Keratinocyte (primary cell): ENCODE data around the gene MISP.

Experiments
- EZH2 ChIP-seq: IDR thresholded peaks from one replicate; pipeline ENCODE4 v1.6.1; 2012; ENCODE audit warnings: inconsistent platforms, mild to moderate bottlenecking, low read length, moderate library complexity
- TF ChIP-seq, protein P1 (sequence below), 3 experiments: IDR thresholded peaks in 1 of 3; conservative IDR thresholded peaks in 1 of 3; optimal IDR thresholded peaks in 1 of 3; 2 replicates in 2 of 3; 3 replicates in 1 of 3; pipeline versions ENCODE3 to v1.5.1; 2011; ENCODE audit warnings: low read length in 3 of 3, mild to moderate bottlenecking in 3 of 3, moderate library complexity in 2 of 3, control low read depth in 1 of 3, inconsistent platforms in 1 of 3; ENCODE audit not compliant: insufficient read depth in 2 of 3; ENCODE audit errors: extremely low read depth in 1 of 3

DNA sequence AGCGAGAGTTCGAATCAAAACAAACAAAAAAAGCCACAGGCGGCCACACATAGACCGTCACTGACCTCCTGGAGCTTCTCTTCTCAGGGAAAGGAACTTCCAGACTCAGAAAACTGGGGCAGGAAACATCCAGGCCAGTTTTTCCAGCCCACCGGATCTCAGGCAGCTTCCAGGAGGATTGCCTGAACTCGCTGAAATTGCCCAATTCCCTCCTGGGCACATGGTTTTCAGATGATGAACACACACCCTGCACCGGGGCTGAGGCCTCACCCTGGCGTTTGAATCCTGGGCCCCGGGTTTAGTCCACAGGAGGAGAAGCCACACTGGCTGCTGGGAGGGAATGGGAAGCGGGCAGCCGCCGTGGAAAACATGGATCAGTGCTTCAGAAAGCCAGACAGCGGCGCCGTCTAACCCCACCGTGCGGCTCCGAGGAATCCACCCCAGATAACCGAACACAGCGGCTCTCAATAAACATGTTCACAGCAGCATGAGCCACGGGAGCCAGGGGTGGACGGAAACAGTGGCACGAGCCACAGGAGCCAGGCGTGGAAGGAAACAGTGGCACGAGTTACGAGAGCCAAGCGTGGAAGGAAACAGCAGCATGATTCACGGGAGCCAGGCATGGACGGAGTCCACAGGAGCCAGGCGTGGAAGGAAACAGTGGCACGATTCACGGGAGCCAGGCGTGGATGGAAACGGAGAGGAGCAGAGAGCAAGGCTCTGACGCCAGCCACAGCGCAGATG, 28.2 kb downstream of the MISP start:
- TF ChIP-seq, protein P1, sequence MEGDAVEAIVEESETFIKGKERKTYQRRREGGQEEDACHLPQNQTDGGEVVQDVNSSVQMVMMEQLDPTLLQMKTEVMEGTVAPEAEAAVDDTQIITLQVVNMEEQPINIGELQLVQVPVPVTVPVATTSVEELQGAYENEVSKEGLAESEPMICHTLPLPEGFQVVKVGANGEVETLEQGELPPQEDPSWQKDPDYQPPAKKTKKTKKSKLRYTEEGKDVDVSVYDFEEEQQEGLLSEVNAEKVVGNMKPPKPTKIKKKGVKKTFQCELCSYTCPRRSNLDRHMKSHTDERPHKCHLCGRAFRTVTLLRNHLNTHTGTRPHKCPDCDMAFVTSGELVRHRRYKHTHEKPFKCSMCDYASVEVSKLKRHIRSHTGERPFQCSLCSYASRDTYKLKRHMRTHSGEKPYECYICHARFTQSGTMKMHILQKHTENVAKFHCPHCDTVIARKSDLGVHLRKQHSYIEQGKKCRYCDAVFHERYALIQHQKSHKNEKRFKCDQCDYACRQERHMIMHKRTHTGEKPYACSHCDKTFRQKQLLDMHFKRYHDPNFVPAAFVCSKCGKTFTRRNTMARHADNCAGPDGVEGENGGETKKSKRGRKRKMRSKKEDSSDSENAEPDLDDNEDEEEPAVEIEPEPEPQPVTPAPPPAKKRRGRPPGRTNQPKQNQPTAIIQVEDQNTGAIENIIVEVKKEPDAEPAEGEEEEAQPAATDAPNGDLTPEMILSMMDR (optimal IDR thresholded peaks at IDR 0.05 in 1 of 3, IDR thresholded peaks at IDR 0.05 in 1 of 3, conservative IDR thresholded peaks at IDR 0.05 in 1 of 3; ENCODE audit: extremely low read depth in 1 of 3, insufficient read depth in 2 of 3, low read length in 3 of 3): no peak
- TF ChIP-seq EZH2: no peak
